ENCODE data around the gene PRKCE. TPM values are rescaled to one million over a fixed set of nuclear protein-coding genes. Genes with fewer than 3 reads are reported as not detected.

PRKCE gene
- total RNA-seq, 1 experiment from 2014 or later, result 14.8 TPM

GRCh38 chr2:45830322-45830721, 178.8 kb downstream of the PRKCE start:
- Histone ChIP-seq H3K27me3 (ENCODE audit: insufficient read depth, low read length) (no peaks in the 10 kb centered on the region), H2AFZ (ENCODE audit: low read depth, low read length, poor library complexity, severe bottlenecking) (no peak overlapping the region), H3K36me3 (ENCODE audit: control insufficient read depth in 1 of 2, insufficient read depth in 2 of 2, low read length in 2 of 2) (no peaks in the 10 kb centered on the region), H3K4me3 (replicated peaks in 1 of 2; ENCODE audit: low read depth in 1 of 2, low read length in 2 of 2) (no peak overlapping the region), H3K9me3 (ENCODE audit: control insufficient read depth in 1 of 2, insufficient read depth in 1 of 2, low read depth in 1 of 2, low read length in 2 of 2) (peaks cover 9 to 13% of the 10 kb centered on the region in 2 experiments; a peak in 2 of 4 replicates), H4K20me1 (ENCODE audit: insufficient read depth) (no peaks in the 10 kb centered on the region), H3K27ac (ENCODE audit: low read depth, low read length) (no peak overlapping the region), H3K79me2 (ENCODE audit: insufficient read depth, low read length) (0 out of 2 replicates have a peak, but pooled peaks cover 4% of the 10 kb centered on the region), H3K4me2 (ENCODE audit: low read length) (no peak overlapping the region), H3K9me2 (ENCODE audit: insufficient read depth) (no peaks in the 10 kb centered on the region), H3K9ac (ENCODE audit: low read length) (no peak overlapping the region), H3K4me1 (ENCODE audit: control insufficient read depth in 1 of 2, insufficient read depth in 2 of 2, low read length in 2 of 2) (no peaks in the 10 kb centered on the region)
- RAD21 ChIA-PET (ENCODE audit: low non-redundant PET in 1 of 2, low total read pairs in 2 of 2, uncharacterized antibody in 2 of 2, unreplicated experiment in 2 of 2), result no interaction called here
- TF ChIP-seq JUND (IDR thresholded peaks at IDR 0.05) (no peak), YY1 (IDR thresholded peaks at IDR 0.05; ENCODE audit: extremely low read depth, insufficient replicate concordance, low read depth, low read length) (no peak), ZNF274 (IDR thresholded peaks at IDR 0.05; ENCODE audit: low read depth, low read length) (no peak), RAD21 (IDR thresholded peaks at IDR 0.05; ENCODE audit: low read depth) (no peak), CBX3 (IDR thresholded peaks at IDR 0.05; ENCODE audit: low read depth) (no peak), POLR2AphosphoS5 (IDR thresholded peaks at IDR 0.05; ENCODE audit: low read depth, low read length) (no peak), SP1 (IDR thresholded peaks at IDR 0.05; ENCODE audit: low read depth) (no peak), SRF (IDR thresholded peaks at IDR 0.05; ENCODE audit: low read depth) (no peak), EZH2phosphoT487 (IDR thresholded peaks at IDR 0.05; ENCODE audit: borderline replicate concordance) (no peak), POLR2A (IDR thresholded peaks at IDR 0.05; ENCODE audit: borderline replicate concordance, extremely low read depth, insufficient read depth, insufficient read length) (no peak), EZH2 (IDR thresholded peaks at IDR 0.05) (no peak), CEBPB (IDR thresholded peaks at IDR 0.05; ENCODE audit: low read depth) (no peak), ZFX (IDR thresholded peaks at IDR 0.05) (no peak), FOSL1 (IDR thresholded peaks at IDR 0.05; ENCODE audit: low read depth) (no peak), SIN3A (IDR thresholded peaks at IDR 0.05; ENCODE audit: low read depth) (no peak), ELF1 (IDR thresholded peaks at IDR 0.05; ENCODE audit: borderline replicate concordance, low read depth) (no peak), EGR1 (IDR thresholded peaks at IDR 0.05; ENCODE audit: low read depth) (no peak)
- TF ChIP-seq, protein P1, sequence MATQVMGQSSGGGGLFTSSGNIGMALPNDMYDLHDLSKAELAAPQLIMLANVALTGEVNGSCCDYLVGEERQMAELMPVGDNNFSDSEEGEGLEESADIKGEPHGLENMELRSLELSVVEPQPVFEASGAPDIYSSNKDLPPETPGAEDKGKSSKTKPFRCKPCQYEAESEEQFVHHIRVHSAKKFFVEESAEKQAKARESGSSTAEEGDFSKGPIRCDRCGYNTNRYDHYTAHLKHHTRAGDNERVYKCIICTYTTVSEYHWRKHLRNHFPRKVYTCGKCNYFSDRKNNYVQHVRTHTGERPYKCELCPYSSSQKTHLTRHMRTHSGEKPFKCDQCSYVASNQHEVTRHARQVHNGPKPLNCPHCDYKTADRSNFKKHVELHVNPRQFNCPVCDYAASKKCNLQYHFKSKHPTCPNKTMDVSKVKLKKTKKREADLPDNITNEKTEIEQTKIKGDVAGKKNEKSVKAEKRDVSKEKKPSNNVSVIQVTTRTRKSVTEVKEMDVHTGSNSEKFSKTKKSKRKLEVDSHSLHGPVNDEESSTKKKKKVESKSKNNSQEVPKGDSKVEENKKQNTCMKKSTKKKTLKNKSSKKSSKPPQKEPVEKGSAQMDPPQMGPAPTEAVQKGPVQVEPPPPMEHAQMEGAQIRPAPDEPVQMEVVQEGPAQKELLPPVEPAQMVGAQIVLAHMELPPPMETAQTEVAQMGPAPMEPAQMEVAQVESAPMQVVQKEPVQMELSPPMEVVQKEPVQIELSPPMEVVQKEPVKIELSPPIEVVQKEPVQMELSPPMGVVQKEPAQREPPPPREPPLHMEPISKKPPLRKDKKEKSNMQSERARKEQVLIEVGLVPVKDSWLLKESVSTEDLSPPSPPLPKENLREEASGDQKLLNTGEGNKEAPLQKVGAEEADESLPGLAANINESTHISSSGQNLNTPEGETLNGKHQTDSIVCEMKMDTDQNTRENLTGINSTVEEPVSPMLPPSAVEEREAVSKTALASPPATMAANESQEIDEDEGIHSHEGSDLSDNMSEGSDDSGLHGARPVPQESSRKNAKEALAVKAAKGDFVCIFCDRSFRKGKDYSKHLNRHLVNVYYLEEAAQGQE (IDR thresholded peaks at IDR 0.05; ENCODE audit: low read depth), result no peak
- TF ChIP-seq, protein P2, sequence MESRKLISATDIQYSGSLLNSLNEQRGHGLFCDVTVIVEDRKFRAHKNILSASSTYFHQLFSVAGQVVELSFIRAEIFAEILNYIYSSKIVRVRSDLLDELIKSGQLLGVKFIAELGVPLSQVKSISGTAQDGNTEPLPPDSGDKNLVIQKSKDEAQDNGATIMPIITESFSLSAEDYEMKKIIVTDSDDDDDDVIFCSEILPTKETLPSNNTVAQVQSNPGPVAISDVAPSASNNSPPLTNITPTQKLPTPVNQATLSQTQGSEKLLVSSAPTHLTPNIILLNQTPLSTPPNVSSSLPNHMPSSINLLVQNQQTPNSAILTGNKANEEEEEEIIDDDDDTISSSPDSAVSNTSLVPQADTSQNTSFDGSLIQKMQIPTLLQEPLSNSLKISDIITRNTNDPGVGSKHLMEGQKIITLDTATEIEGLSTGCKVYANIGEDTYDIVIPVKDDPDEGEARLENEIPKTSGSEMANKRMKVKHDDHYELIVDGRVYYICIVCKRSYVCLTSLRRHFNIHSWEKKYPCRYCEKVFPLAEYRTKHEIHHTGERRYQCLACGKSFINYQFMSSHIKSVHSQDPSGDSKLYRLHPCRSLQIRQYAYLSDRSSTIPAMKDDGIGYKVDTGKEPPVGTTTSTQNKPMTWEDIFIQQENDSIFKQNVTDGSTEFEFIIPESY (IDR thresholded peaks at IDR 0.05; ENCODE audit: extremely low read depth, insufficient replicate concordance, low read length), result no peak
- TF ChIP-seq, protein P3, sequence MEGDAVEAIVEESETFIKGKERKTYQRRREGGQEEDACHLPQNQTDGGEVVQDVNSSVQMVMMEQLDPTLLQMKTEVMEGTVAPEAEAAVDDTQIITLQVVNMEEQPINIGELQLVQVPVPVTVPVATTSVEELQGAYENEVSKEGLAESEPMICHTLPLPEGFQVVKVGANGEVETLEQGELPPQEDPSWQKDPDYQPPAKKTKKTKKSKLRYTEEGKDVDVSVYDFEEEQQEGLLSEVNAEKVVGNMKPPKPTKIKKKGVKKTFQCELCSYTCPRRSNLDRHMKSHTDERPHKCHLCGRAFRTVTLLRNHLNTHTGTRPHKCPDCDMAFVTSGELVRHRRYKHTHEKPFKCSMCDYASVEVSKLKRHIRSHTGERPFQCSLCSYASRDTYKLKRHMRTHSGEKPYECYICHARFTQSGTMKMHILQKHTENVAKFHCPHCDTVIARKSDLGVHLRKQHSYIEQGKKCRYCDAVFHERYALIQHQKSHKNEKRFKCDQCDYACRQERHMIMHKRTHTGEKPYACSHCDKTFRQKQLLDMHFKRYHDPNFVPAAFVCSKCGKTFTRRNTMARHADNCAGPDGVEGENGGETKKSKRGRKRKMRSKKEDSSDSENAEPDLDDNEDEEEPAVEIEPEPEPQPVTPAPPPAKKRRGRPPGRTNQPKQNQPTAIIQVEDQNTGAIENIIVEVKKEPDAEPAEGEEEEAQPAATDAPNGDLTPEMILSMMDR (IDR thresholded peaks at IDR 0.05 in 2 of 3, conservative IDR thresholded peaks at IDR 0.05 in 1 of 3; ENCODE audit: borderline replicate concordance in 1 of 3, insufficient read depth in 1 of 3, low read depth in 2 of 3, low read length in 2 of 3), result no peak
- BruUV-seq (replicated peaks), result no TSS peak
- CTCF ChIA-PET, result no interaction called here
- DNase-seq (ENCODE audit: low read depth, low spot score) (no peak), ATAC-seq (no peak)
- POLR2A ChIA-PET, result no interaction called here
- intact Hi-C loops (cut with micrococcal nuclease), result no loop called here
